ENCODE measurements around the gene USP10. TPM values are rescaled to one million over a fixed set of nuclear protein-coding genes. Genes with fewer than 3 reads are reported as not detected.
A peak's percentile ranks its signal among the peaks of the same experiment; 100 is the strongest.

The USP10 gene
- total RNA-seq, 1 donor: 61.7 TPM

DNA sequence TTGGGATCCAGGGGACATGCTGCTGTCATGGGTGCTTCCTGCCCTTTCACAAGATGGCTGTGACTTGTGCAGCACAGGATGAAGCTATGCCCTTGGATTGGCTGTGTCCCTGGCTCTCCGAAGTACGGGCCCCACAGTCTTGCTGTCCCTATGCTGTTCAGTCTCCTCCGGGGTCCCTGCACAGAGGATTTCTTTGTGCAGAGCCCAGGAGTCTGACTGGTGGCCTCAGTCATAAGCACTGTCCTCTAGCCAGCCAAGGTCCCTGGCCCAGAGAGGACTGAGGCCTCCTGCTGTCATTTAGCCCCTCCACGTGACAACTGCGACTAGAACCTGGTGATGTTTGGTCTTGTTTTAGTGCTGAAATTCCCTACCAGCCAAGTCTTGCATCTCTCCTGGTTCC is 77.6 kb downstream of the USP10 start:
- no peak for DNase-seq (ENCODE audit: low read depth)
- TF ChIP-seq, protein P1, sequence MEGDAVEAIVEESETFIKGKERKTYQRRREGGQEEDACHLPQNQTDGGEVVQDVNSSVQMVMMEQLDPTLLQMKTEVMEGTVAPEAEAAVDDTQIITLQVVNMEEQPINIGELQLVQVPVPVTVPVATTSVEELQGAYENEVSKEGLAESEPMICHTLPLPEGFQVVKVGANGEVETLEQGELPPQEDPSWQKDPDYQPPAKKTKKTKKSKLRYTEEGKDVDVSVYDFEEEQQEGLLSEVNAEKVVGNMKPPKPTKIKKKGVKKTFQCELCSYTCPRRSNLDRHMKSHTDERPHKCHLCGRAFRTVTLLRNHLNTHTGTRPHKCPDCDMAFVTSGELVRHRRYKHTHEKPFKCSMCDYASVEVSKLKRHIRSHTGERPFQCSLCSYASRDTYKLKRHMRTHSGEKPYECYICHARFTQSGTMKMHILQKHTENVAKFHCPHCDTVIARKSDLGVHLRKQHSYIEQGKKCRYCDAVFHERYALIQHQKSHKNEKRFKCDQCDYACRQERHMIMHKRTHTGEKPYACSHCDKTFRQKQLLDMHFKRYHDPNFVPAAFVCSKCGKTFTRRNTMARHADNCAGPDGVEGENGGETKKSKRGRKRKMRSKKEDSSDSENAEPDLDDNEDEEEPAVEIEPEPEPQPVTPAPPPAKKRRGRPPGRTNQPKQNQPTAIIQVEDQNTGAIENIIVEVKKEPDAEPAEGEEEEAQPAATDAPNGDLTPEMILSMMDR (IDR thresholded peaks at IDR 0.05; ENCODE audit: insufficient read depth, low read length): no peak
- H3K4me3 ChIP-seq (ENCODE audit: low read depth, low read length): no peak overlapping the region

DNA sequence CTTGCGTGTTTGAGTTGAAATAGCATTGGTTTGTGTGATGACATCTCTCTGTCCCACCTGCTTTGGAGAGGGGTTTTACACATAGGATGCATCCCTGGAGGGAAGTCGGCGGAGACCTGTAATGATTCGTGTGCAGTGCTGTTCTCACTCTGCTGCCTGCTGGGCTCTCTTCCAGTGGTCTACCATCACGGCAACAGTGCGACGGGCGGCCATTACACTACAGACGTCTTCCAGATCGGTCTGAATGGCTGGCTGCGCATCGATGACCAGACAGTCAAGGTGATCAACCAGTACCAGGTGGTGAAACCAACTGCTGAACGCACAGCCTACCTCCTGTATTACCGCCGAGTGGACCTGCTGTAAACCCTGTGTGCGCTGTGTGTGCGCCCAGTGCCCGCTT is 78.9 kb downstream of the USP10 start:
- TF ChIP-seq, protein P1 (IDR thresholded peaks at IDR 0.05; ENCODE audit: insufficient read depth, low read length): no peak
- H3K4me3 ChIP-seq (ENCODE audit: low read depth, low read length): no peak overlapping the region
- no peak for DNase-seq (ENCODE audit: low read depth)

DNA sequence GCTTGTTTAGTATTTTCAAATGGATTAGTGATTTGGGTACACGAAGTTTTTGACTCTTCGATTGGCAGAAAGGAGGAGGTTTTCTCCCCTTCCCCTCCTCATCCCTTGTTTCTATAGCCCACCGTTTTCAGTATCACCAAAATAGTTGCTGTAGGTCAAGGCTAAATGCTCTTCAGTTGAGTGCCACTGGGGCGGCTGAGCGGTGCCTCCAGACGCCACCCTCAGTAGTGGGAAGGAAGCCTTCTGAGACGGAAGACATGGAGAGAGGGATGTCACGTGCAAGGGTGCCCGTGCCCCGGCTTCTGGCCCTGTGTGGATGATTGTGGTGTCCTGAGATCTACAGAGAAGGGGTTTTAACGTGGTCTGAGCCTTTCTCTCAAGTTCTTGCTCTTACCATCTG is 80.3 kb downstream of the USP10 start:
- DNase-seq (ENCODE audit: low read depth): no peak
- TF ChIP-seq, protein P1 (IDR thresholded peaks at IDR 0.05; ENCODE audit: insufficient read depth, low read length): no peak
- H3K4me3 ChIP-seq (ENCODE audit: low read depth, low read length): no peak overlapping the region

DNA sequence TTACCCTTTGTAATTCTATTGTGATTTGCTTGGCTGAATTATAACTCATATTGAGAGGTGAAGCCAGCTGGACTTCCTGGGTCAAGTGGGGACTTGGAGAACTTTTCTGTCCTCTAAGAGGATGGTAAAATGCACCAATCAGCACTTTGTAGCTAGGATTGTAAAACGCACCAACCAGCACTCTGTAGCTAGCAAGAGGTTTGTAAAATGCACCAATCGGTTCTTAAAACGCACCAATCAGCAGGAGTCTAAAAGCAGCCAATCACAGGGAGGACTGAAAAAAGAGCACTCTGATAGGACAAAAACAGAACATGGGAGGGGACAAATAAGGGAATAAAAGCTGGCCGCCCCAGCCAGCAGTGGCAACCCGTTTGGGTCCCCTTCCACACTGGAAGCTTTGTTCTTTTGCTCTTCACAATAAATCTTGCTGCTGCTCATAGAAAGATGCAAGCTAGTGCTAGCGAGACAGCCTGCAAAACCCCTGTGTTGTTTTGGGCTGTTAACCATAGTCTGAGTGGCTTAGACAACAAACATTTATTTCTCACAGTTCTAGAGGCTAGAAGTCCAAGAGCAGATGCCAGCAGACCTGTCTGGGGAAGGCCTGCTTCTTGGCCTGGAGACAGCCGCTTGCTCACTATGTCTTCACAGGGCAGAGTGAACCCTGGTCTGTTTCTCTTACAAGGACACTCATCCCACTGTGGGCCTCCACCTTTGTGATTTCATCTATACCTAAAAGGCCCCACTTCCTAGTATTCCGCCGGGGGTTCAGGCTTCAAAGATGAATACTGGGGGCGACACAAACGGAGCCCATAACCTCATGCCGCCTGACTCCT is 81.0 kb downstream of the USP10 start:
- TF ChIP-seq, protein P1 (IDR thresholded peaks at IDR 0.05; ENCODE audit: insufficient read depth, low read length): no peak

DNA sequence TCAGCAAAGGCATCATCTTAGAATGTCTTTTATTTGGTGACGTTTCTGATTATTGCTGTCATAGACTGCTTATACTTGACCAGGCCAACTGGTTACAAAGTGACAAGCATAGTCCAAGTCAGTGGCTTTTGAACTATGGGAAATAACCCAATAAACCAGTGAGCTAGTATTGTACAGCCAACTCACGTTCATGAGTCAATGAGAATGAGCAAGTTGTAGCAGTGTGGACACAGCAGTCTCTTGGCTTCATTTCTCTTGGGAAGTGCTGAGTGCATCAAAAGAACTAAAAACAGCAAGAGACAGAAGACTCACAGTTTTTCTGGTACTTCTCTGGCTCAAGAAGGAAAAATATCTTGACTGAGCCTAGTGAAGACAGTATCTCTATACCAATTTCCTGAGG is 83.0 kb downstream of the USP10 start:
- TF ChIP-seq, protein P1 (IDR thresholded peaks at IDR 0.05; ENCODE audit: insufficient read depth, low read length): no peak
- no peak overlapping the region for H3K4me3 ChIP-seq (ENCODE audit: low read depth, low read length)
- no peak for DNase-seq (ENCODE audit: low read depth)

More for the DNA sequence above, 81.0 kb downstream of the USP10 start:
- H3K4me3 ChIP-seq (ENCODE audit: low read depth, low read length): no peak overlapping the region
- no peak for DNase-seq (ENCODE audit: low read depth)

DNA sequence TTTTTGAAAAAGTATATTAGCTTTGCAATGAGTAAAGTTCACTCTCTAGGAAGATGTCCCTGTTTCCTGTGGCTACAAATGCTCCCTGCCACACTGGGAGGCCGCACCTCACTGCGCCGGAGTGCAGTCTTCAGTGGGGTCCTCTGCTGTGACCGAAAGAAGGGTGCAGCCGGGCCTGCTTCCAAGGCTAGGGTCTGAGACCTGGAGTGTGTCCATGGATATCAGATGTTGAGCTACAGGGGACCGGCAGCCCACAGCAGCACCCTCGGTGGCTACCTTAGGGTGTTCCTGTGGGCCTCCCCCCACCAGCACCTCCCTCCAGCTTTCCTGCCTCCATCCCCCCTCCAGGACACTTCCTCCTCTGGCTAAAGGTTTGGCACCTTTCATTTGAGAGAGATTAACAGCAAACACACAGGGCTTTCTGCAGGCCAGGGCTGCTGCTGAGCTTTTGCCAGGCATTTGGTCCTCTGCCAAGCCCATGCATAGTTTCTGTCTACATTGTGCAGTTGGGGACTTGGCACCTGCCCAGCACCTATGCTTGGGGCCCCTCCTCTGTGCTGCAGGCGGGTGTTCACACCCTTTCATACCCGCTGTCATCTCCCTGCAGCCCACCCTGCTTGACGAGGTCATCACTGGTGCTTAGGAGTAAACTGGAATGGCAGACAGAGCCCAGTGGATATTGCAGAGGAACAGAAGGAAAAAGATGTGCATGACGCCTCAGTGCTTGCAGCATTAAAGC is 86.2 kb downstream of the USP10 start:
- peak; percentile 89 for DNase-seq (ENCODE audit: low read depth)
- TF ChIP-seq, protein P1 (IDR thresholded peaks at IDR 0.05; ENCODE audit: insufficient read depth, low read length): no peak
- H3K4me3 ChIP-seq (ENCODE audit: low read depth, low read length): no peak overlapping the region

All from fibroblast of the aortic adventitia (primary cell).